ENCODE results near the gene ATPAF1. TPM values are rescaled to one million over a fixed set of nuclear protein-coding genes. Genes with fewer than 3 reads are reported as not detected.
A peak's percentile ranks its signal among the peaks of the same experiment; 100 is the strongest.

Gene ATPAF1
- polyA plus RNA-seq, 1 experiment: 85.6 TPM

GRCh38 chr1:46617108-46617800 lies 50.9 kb downstream of the ATPAF1 start:
- no peak for TF ChIP-seq CTCF (IDR thresholded peaks at IDR 0.05; ENCODE audit: low read depth, low read length)
- peak overlapping the region; percentile 89 for H3K4me3 ChIP-seq (ENCODE audit: low read depth, low read length)
- H3K9me3 ChIP-seq (ENCODE audit: control insufficient read depth, insufficient read depth, low read length): no peaks in the 10 kb centered on the region; the same call in 1 of the 2 replicates
- H3K27ac ChIP-seq (ENCODE audit: low read depth, low read length): peak overlapping the region; percentile 73
- CTCF ChIA-PET: interaction anchor here (0.9 to 2.8 kb wide), 2 partner anchors 64 to 108 kb away, joined by 3 to 11 read pairs; no protein-coding TSS in a partner anchor
- POLR2A ChIA-PET: interaction anchor here (0.7 to 3.7 kb wide), 4 partner anchors 13 to 51 kb away, joined by 3 to 21 read pairs (median 5); partner anchors contain the start of genes ATPAF1 and MKNK1
- no peak for DNase-seq (ENCODE audit: low read depth, low spot score)
- no peaks in the 10 kb centered on the region for H3K27me3 ChIP-seq (ENCODE audit: control insufficient read depth, insufficient read depth, low read length)

GRCh38 chr1:46616277-46617107 lies 51.7 kb downstream of the ATPAF1 start, which contains the start of gene MOB3C:
MOB3C (minus strand) TSS chr1:46616811; CDS start chr1:46613321, 3,490 bp downstream.
- peak; percentile 55 for DNase-seq (ENCODE audit: low read depth, low spot score)
- POLR2A ChIA-PET: interaction anchor here (0.5 to 3.7 kb wide), 7 partner anchors 10 to 1313 kb away, joined by 3 to 21 read pairs (median 5); partner anchors contain the start of genes ATPAF1 and MKNK1
- no peaks in the 10 kb centered on the region; the same call in 1 of the 2 replicates for H3K9me3 ChIP-seq (ENCODE audit: control insufficient read depth, insufficient read depth, low read length)
- no peak for TF ChIP-seq CTCF (IDR thresholded peaks at IDR 0.05; ENCODE audit: low read depth, low read length)
- CTCF ChIA-PET: interaction anchor here (2.8 kb wide), 1 partner anchor 109 kb away, joined by 11 read pairs; no protein-coding TSS in a partner anchor
- H3K27me3 ChIP-seq (ENCODE audit: control insufficient read depth, insufficient read depth, low read length): no peaks in the 10 kb centered on the region
- peak within 1 kb of the TSS; percentile 81 for H3K27ac ChIP-seq (ENCODE audit: low read depth, low read length)
- H3K4me3 ChIP-seq (ENCODE audit: low read depth, low read length): peak within 1 kb of the TSS; percentile 89

GRCh38 chr1:46615735-46616134 lies 52.4 kb downstream of the ATPAF1 start:
- ChIA-PET POLR2A (interaction anchor here (0.6 to 3.7 kb wide), 6 partner anchors 9 to 1312 kb away, joined by 3 to 21 read pairs (median 5); partner anchors contain the start of genes ATPAF1 and MKNK1), CTCF (interaction anchor here (2.8 kb wide), 1 partner anchor 109 kb away, joined by 11 read pairs; no protein-coding TSS in a partner anchor)
- no peak for TF ChIP-seq CTCF (IDR thresholded peaks at IDR 0.05; ENCODE audit: low read depth, low read length)
- Histone ChIP-seq H3K4me3 (ENCODE audit: low read depth, low read length) (peak overlapping the region; percentile 89), H3K9me3 (ENCODE audit: control insufficient read depth, insufficient read depth, low read length) (no peaks in the 10 kb centered on the region; the same call in 1 of the 2 replicates), H3K27me3 (ENCODE audit: control insufficient read depth, insufficient read depth, low read length) (no peaks in the 10 kb centered on the region), H3K27ac (ENCODE audit: low read depth, low read length) (peak overlapping the region; percentile 81)
- DNase-seq (ENCODE audit: low read depth, low spot score): no peak

DNA sequence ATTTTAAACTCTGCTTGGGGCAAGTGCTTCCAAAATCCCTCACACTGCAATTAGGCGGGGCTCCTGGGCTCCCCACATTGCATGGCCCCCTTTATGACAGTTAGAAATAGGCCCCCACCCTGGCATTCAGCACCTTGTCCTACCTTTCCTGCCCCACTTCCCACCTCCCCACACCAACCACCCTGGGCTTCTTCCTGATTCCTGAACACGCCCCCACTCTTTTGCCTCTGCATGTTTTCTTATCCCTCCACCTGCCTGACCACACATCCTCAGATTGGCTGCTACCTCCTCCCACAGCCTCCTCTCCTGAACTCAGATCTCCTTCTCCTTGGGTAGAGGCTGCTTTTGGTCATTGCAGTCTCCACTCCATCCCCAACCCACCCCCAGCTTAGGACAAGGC lies 53.1 kb downstream of the ATPAF1 start:
- no peak overlapping the region for H3K27ac ChIP-seq (ENCODE audit: low read depth, low read length)
- DNase-seq (ENCODE audit: low read depth, low spot score): no peak
- no peaks in the 10 kb centered on the region; the same call in 1 of the 2 replicates for H3K9me3 ChIP-seq (ENCODE audit: control insufficient read depth, insufficient read depth, low read length)
- no peaks in the 10 kb centered on the region for H3K27me3 ChIP-seq (ENCODE audit: control insufficient read depth, insufficient read depth, low read length)
- TF ChIP-seq CTCF (IDR thresholded peaks at IDR 0.05; ENCODE audit: low read depth, low read length): no peak
- H3K4me3 ChIP-seq (ENCODE audit: low read depth, low read length): peak overlapping the region; percentile 89
- ChIA-PET CTCF (interaction anchor here (2.8 kb wide), 1 partner anchor 110 kb away, joined by 11 read pairs; no protein-coding TSS in a partner anchor), POLR2A (interaction anchor here (1.9 to 3.7 kb wide), 2 partner anchors 9 to 11 kb away, joined by 10 to 21 read pairs; partner anchors contain the start of gene MKNK1)

All from AG04450 (cell line).